NCI-H2227 treated with DMSO at 0.1 percent for 48 hours (cell line): ENCODE results near the gene AFF1.
A peak's percentile ranks its signal among the peaks of the same experiment; 100 is the strongest.

Experiments used
- DNase-seq: peaks from one replicate; lab custom pipeline; 2025; lab: John Stamatoyannopoulos, UW

AFF1 gene

DNA sequence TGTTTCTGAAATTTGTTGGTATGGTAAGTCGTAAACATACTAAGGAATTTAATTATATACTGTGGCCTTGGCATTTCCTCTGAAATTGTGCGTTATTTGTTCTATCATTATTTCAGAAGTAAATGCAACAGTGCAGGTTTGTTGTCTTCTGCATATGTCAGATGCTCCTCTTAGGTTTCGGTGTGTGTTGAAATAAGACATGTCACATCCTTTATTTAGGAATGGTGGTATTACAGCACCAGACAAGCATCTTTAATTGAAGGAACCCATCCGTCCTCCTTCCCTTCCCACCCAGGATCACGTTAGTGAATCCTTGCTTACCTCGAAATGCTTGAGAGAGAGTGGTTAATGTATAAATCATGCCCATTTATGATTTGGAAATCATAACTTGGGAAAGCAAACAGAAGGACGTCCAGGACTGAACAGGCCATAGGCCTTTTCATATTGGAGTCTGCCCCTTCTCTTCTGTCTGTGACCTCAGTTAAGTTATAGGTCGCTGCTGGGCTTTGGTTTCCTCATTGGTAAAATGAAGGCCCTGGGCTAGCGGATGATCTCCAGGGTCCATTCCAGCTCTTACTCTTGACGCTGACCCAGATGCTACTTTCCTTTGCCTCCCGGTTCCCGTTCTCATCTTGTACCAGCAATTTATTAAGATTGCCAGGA, 151.5 kb downstream of the AFF1 start:
- no peak for DNase-seq

DNA sequence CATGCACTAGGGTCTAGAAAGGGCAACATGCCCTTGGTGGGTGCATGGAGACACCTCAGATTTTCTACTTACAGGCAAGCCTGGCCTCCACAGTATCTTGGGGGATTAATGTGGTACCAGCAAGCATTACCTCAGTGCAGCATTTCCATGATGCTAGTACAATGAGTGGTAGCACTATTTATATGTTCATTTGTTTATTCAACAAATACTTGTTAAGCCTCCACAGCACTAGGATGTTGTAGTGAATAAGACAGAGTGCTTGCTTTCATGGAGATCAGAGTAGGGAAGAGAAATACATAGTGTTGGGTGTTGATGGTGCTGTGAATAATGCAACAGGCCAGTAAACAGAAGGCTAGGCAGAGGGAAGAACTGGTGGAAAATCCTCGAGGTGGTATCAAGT, 152.2 kb downstream of the AFF1 start:
- DNase-seq = no peak

GRCh38 chr4:87087420-87087819, 152.6 kb downstream of the AFF1 start:
- no peak for DNase-seq

DNA sequence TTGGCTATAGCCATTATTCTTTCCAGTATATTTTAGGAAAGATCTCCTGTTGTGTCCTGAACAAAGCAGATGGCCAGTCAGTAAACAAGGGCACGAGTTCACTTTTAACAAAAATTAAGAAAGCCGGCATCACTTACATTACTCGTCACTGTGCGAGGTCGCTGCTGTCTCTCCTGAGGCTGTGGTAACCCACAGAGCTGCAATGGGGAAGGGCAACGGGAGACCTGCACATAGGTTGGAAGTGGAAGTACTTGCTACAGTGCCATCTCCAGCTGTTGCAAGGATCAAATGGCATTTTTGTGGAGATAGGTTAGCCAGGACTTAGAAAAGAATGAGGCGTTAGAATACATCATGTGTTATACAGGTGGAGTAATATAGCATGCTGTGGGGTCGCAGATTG, 153.4 kb downstream of the AFF1 start:
- no peak for DNase-seq

DNA sequence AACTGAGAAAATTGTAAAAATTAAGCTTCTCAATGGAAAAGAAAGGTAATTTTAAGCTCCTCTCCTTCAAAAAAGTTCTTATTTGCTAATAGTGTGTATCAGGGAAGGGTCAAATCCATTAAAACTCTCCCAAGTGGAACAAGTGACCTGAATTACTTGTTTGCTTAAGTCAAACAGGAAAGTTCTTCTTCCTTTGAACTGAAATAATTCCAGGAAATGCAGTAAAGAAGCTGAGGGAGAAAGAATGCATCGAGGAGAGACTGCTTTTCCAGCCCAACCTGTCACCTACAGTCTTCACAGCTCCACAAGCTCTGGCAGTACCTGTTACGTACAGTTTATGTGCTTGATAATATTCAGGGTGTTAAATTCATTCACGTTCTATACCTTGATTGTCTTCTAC, 154.6 kb downstream of the AFF1 start:
- no peak for DNase-seq

DNA sequence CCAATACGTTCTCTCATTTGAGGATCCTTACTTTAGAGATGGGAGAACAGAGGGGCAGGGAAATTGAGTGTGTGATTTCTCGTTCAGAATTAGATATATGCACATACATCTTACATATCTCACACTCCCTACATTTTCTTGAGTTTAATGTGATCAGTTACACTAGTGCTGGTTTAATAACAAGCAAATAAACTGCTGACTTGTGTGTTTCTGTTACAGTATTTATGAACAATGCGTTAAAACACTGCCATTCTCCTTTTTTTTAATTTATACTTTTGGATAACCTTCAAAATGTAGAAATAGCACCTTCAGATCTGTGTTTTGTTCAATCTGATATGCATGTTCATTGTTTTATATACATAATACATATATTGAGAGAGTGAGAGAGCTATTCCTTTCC, 155.5 kb downstream of the AFF1 start:
- no peak for DNase-seq

DNA sequence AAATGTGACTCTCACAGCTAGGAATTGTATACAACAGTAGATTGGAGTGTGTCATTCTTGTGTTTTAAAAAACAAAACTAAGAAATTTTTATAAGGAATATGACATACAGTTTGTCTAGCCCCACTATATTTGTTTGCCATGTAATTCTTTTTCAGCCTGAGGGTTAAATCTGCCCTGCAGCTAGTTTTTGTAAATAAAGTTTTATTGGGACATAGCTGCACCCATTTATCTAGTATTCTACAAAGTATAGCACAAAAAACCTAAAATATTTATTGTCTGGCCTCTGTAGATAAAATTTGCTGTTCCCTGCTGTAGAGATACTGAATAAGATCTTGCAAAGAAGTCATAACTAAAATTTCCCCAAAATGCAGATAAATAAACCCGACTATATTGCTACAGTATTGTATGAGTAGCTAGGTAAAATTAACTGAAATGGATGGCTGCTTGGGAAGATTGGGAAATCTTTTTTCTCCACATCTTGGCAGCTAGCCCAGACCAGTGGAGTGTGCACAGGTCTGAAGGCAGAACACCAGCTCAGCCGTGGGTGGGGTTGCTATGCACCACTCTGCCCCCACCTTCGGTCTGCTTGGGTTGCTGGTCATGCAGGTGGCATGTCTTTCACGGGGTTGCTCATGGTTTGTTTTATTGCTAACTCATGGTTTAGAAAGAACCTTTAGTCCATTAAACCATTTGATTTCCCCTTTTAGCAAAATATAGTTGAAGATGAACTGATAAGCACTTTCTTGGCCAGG, 157.8 kb downstream of the AFF1 start:
- DNase-seq = peak; percentile 47

DNA sequence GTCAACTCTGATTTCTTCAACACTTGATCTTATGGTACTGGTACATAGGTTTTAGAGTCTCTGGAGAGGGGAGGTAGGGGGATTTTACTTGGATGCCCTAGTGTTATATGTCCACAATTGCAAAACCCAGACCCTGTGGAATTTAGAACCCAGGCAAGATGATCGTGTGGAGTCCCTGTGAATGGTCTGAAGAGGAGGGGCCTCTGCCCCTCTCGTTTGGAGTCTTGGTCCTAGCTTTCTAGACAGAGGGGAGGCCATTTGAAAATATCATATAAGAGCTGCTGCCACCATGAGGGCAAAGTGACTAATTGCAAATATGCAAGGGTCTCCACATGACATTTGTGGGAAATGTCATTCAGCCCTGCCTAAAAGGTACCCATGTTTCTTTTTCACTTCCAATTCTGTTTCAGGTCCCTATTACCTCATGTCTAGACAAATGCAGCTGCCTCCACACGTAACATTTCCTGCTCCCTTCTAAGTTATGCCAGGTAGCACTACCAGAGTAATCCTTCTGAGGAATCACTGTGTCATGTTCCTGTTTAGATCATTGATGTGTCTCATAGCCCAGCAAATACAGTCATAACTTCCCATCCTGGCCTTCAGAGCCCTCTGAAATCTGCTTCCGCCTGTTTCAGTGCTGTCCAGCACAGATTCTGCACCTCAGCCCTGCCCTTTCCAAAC, 158.8 kb downstream of the AFF1 start:
- peak; percentile 48 for DNase-seq

DNA sequence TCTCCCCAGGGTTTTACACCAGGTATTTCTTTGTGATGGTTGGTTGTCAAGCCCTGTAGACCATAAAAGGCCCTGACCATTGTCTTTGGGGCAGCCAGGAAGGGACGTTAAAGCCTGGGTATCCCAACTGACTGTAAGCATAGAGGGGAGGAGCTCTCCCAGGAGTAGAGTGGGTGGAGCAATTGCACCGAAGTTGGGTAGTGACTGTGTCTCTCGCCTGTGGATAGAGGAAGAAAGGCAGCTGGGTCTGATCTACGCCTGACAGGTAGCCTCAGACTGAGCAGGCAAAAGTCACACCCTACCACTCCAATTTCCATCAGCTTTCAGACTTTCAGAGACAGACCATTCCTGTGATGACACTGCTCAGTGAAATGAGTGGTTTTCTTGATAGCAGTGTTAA, 162.3 kb downstream of the AFF1 start:
- DNase-seq = no peak

- no peak for DNase-seq
Measured at GRCh38 chr4:87100168-87100567, 165.4 kb downstream of the AFF1 start.

DNA sequence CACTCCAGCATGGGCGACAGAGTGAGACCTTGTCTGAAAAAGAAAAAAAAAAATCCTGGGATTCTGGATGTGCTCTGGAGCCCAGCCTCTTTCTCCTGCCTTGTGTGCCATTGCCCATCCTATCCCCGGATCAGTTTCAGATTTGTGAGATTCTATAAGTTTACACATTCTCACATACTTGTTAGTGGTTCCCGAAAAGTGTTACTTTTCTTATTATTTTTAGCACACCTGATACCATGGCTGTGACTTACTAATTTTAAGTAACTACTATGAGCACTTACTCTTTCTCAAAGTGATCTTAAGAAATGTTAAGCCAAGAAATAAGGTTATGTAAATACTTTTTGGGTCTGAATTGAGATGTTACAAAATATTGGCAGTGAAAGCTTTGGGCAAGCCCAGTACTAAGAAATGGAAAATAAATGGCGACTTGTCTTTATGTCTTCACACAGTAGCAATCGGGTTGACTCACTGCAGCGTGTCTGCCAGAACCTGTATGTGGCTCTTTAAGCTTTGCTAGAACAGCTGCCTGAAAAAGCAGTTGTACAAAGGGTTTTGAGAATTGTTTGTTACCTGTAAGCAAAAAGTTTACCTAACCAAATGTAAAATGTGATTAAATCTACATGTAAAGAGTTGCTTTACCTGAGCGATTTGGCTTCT, 166.9 kb downstream of the AFF1 start:
- DNase-seq = no peak

GRCh38 chr4:87103086-87103485, 168.3 kb downstream of the AFF1 start:
- DNase-seq = no peak

DNA sequence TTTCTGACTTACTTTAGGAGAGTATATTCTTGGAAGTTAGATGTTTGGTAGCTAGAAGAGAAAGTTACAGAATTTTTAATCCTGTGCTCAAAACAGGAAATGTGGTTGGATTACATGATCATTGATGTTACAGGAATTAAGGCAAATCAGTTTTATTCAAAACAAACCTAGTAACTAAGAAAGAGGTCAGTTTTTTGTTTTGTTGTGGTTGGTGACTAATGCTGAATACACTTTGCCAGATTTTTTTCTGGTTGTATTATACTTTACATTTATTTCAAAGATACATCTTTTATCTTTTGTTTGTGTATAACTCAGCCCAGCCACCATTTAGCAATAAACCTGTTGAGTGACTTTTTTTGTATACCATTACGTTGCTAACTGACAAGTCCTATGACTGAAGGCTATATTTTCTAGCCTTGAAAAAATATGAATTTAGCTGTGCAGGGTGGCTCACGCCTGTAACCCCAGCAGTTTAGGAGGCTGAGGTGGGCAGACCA, 168.9 kb downstream of the AFF1 start:
- no peak for DNase-seq

- no peak for DNase-seq
Measured at GRCh38 chr4:87105101-87105845, 170.5 kb downstream of the AFF1 start.

GRCh38 chr4:87108142-87108546, 173.3 kb downstream of the AFF1 start:
- DNase-seq = no peak

- peak; percentile 27 for DNase-seq
Measured at GRCh38 chr4:87109121-87109520, 174.3 kb downstream of the AFF1 start.

- DNase-seq = no peak
Measured at GRCh38 chr4:87109945-87110344, 175.1 kb downstream of the AFF1 start.

DNA sequence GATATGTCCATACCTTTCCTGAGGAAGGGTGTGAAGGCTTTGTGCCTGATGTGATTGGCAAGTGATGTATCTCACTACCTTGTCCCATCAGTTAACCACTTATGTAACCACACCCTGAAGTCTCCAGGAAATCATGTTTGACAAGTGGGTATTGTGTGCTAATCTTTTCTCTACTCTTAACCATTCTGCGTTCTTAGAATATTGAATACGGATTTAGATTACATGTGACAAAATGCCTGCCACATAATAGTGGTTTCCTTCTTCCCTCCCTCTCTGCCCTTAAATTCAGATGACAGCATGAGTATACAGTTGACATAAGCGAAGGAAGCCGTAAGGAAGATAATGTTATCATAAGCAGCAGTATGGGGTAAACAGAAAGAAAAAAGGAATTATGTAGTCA, 177.3 kb downstream of the AFF1 start:
- no peak for DNase-seq

DNA sequence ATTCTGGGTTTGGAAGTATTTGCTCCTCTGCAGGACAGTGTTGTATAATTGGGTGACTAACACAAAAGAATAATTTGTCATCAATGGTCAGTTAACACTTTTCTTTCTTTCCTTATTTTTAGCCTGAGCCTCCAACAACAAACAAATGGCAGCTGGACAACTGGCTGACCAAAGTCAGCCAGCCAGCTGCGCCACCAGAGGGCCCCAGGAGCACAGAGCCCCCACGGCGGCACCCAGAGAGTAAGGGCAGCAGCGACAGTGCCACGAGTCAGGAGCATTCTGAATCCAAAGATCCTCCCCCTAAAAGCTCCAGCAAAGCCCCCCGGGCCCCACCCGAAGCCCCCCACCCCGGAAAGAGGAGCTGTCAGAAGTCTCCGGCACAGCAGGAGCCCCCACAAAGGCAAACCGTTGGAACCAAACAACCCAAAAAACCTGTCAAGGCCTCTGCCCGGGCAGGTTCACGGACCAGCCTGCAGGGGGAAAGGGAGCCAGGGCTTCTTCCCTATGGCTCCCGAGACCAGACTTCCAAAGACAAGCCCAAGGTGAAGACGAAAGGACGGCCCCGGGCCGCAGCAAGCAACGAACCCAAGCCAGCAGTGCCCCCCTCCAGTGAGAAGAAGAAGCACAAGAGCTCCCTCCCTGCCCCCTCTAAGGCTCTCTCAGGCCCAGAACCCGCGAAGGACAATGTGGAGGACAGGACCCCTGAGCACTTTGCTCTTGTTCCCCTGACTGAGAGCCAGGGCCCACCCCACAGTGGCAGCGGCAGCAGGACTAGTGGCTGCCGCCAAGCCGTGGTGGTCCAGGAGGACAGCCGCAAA, 179.6 kb downstream of the AFF1 start:
- no peak for DNase-seq

GRCh38 chr4:87116231-87116630, 181.4 kb downstream of the AFF1 start:
- no peak for DNase-seq
